C4-2B (cell line): ENCODE data around the gene GALNT14.

Source experiments
- ZFX ChIP-seq: fragments of 450-650 bp; IDR thresholded peaks from 2 replicates; pipeline ENCODE4 v1.6.1; 2017
- TF ChIP-seq, protein P1 (sequence below): fragments of 450-650 bp; conservative IDR thresholded peaks from 2 replicates; pipeline ENCODE4 v1.5.1; 2017; ENCODE audit warnings: mild to moderate bottlenecking

DNA sequence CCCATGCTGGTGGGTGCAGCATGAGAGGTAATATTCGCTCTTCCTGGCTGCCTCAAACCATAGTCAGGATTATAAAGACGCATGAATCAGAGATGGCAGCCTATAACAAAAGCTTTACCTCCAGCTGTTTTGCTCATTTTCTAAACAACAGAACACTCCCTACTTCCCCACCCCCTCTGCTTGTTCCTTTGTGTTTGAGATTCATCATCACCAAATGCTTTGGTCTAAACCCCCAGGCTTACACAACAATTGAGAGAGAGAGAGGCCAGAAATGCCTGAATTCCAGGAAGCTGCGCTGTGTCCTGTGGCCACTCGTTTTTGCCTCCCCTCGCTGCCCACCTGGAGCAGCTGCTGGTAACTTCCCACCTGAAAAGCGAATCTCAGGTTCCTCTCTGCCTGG, 252.2 kb downstream of the GALNT14 start:
- TF ChIP-seq, protein P1, sequence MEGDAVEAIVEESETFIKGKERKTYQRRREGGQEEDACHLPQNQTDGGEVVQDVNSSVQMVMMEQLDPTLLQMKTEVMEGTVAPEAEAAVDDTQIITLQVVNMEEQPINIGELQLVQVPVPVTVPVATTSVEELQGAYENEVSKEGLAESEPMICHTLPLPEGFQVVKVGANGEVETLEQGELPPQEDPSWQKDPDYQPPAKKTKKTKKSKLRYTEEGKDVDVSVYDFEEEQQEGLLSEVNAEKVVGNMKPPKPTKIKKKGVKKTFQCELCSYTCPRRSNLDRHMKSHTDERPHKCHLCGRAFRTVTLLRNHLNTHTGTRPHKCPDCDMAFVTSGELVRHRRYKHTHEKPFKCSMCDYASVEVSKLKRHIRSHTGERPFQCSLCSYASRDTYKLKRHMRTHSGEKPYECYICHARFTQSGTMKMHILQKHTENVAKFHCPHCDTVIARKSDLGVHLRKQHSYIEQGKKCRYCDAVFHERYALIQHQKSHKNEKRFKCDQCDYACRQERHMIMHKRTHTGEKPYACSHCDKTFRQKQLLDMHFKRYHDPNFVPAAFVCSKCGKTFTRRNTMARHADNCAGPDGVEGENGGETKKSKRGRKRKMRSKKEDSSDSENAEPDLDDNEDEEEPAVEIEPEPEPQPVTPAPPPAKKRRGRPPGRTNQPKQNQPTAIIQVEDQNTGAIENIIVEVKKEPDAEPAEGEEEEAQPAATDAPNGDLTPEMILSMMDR: no peak
- TF ChIP-seq ZFX: no peak
